ENCODE data around the gene RERG. TPM values are rescaled to one million over a fixed set of nuclear protein-coding genes. Genes with fewer than 3 reads are reported as not detected.

Gene RERG
- polyA plus RNA-seq, 2 of the 4 experiments (the other 2 are of a cell fraction) = 0.48 to 0.79 TPM

GRCh38 chr12:15268309-15268708, 47.1 kb upstream of the RERG start:
- TF ChIP-seq RNF2 (IDR thresholded peaks at IDR 0.05; ENCODE audit: borderline replicate concordance, low read depth) (no peak), ESRRA (IDR thresholded peaks at IDR 0.05; ENCODE audit: borderline replicate concordance, low read length) (no peak), MAX (IDR thresholded peaks at IDR 0.05) (no peak), ZFP36 (IDR thresholded peaks at IDR 0.05; ENCODE audit: borderline replicate concordance, partially characterized antibody) (no peak), CBX8 (IDR thresholded peaks at IDR 0.05) (no peak), ATOH8 (CRISPR knock-in tag; IDR thresholded peaks at IDR 0.05; ENCODE audit: low read depth) (no peak), BHLHE40 (IDR thresholded peaks at IDR 0.05; ENCODE audit: low read depth, low read length) (no peak), EHF (CRISPR knock-in tag; IDR thresholded peaks at IDR 0.05) (no peak), TFCP2L1 (CRISPR knock-in tag; IDR thresholded peaks at IDR 0.05) (no peak)
- ATAC-seq (no peak), DNase-seq (ENCODE audit: low read depth in 1 of 2, low spot score in 1 of 2) (no peak), FAIRE-seq (no peak)
- Histone ChIP-seq H3K4me3 (no peak overlapping the region), H3K4me1 (no peaks in the 10 kb centered on the region), H3K4me2 (no peak overlapping the region), H3K9me3 (no peaks in the 10 kb centered on the region), H3K27ac (no peak overlapping the region)
- ChIA-PET POLR2A (no interaction called here), CTCF (no interaction called here)
- 89% methylated on average over 1 of the region's 1 CpG for WGBS (ENCODE audit: missing lambda C conversion rate)

- CTCF ChIA-PET = no interaction called here
- Histone ChIP-seq H3K4me2 (no peak overlapping the region), H3K4me1 (no peaks in the 10 kb centered on the region), H3K4me3 (no peak overlapping the region), H3K27ac (peak overlapping the region in 1 of 2 experiments; percentile 26; a peak in 2 of 6 replicates), H3K9me3 (no peaks in the 10 kb centered on the region)
- ATAC-seq (no peak), FAIRE-seq (no peak), DNase-seq (ENCODE audit: low read depth in 1 of 2, low spot score in 1 of 2) (peak in 1 of 2 experiments; percentile 6)
- no peak for TF ChIP-seq RCOR1 (IDR thresholded peaks at IDR 0.05; ENCODE audit: low read depth, low read length)
- no peak for TF ChIP-seq ELK1 (IDR thresholded peaks at IDR 0.05; ENCODE audit: low read depth, low read length)
- no peak for TF ChIP-seq FOSL2 (IDR thresholded peaks at IDR 0.05)
- TF ChIP-seq FOSL2 (CRISPR knock-in tag; IDR thresholded peaks at IDR 0.05) = no peak
- TF ChIP-seq CEBPB (IDR thresholded peaks at IDR 0.05) = no peak
- no peak for TF ChIP-seq TFCP2L1 (CRISPR knock-in tag; IDR thresholded peaks at IDR 0.05)
- TF ChIP-seq PHF8 (IDR thresholded peaks at IDR 0.05; ENCODE audit: borderline replicate concordance, low read depth) = no peak
- no peak for TF ChIP-seq FOXS1 (CRISPR knock-in tag; IDR thresholded peaks at IDR 0.05)
- TF ChIP-seq EHMT2 (IDR thresholded peaks at IDR 0.05; ENCODE audit: low read depth) = no peak
- TF ChIP-seq USF2 (IDR thresholded peaks at IDR 0.05) = no peak
- TF ChIP-seq GATA3 (IDR thresholded peaks at IDR 0.05; ENCODE audit: borderline replicate concordance) = no peak
- TF ChIP-seq CTCF (IDR thresholded peaks at IDR 0.05) = no peak
- TF ChIP-seq JUN (IDR thresholded peaks at IDR 0.05) = no peak
- TF ChIP-seq ZNF302 (CRISPR knock-in tag; IDR thresholded peaks at IDR 0.05) = no peak
- TF ChIP-seq E2F6 (IDR thresholded peaks at IDR 0.05; ENCODE audit: borderline replicate concordance, low read depth) = no peak
- POLR2A ChIA-PET = no interaction called here
Measured at GRCh38 chr12:15265875-15266274, 44.7 kb upstream of the RERG start.

Measured in A549 (cell line).